ENCODE measurements around the gene MMP11. TPM values are rescaled to one million over a fixed set of nuclear protein-coding genes. Genes with fewer than 3 reads are reported as not detected.

The MMP11 gene
- total and polyA plus RNA-seq, 3 experiments from 2014 or later: 0.90 to 1.9 (median 1.6) TPM

DNA sequence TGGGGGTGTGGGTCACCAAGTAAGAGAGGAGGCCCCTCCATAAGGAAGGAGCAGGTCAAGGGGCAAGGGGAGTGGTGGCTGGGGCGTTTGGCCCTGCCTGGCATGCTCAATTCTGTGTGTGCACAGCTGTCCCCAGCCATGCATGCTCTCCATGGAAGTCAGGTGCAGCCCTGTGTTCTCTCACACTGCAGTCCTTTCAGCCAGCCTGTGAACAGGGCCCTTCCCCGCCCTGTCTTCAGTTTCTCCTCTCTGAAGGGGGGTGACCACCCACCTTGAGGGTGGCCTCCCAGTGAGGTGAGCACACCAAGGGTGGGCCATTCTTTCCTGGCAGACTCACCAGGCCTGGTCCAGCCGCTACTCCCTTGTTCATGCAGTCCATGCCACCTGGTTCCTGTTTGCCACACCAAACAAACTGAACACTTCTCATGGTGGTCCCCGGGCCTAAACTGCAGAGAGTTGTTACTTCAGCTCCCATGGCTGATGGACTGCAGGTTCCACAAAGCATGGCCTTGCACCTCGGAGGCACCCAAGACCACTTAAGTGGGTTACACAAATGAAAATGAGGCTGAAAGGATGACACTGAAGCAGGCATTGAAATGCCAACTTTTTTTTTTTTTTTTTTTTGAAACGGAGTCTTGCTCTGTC is 3.2 kb upstream of the MMP11 start:
- CTCF ChIA-PET: interaction anchor here (0.7 to 1.9 kb wide), 10 partner anchors 9 to 895 kb away, joined by 3 to 8 read pairs (median 3); partner anchors contain the start of genes SLC2A11 and ZNF70
- Histone ChIP-seq H3K9me3 (ENCODE audit: low read length) (no peaks in the 10 kb centered on the region), H3K4me1 (ENCODE audit: insufficient read depth, low read length) (peaks cover 26% of the 10 kb centered on the region), H3K27me3 (ENCODE audit: insufficient read depth, low read length, poor library complexity, severe bottlenecking) (no peaks in the 10 kb centered on the region), H3K27ac (ENCODE audit: low read depth, low read length) (no peak overlapping the region), H3K36me3 (ENCODE audit: insufficient read depth, low read length) (no peaks in the 10 kb centered on the region), H3K4me3 (ENCODE audit: low read length) (no peak overlapping the region)
- POLR2A ChIA-PET: no interaction called here
- H3K4me1 Mint-ChIP-seq: peaks cover 24 to 52% (median 31%) of the 10 kb centered on the region in 3 donors
- DNase-seq: no peak
- H3K4me3 Mint-ChIP-seq: peak overlapping the region; percentile 43 to 88 (median 60)
- no peaks in the 10 kb centered on the region for H3K27me3 Mint-ChIP-seq
- H3K36me3 Mint-ChIP-seq: peaks cover 0 to 4% (median 0%) of the 10 kb centered on the region in 3 donors
- H3K27ac Mint-ChIP-seq: peak overlapping the region in 1 of 8 donors; percentile 56
- H3K9me3 Mint-ChIP-seq: no peaks in the 10 kb centered on the region

- peaks cover 13% of the 10 kb centered on the region for H3K4me1 ChIP-seq (ENCODE audit: insufficient read depth, low read length)
- H3K36me3 ChIP-seq (ENCODE audit: insufficient read depth, low read length): no peaks in the 10 kb centered on the region
- ChIA-PET CTCF (interaction anchor here (2.9 kb wide), 1 partner anchor 85 kb away, joined by 10 read pairs; the partner anchor contains the start of gene SLC2A11), POLR2A (interaction anchor here (1.3 kb wide), 2 partner anchors 15 to 85 kb away, joined by 4 read pairs; partner anchors contain the start of genes SLC2A11 and SMARCB1)
- no peaks in the 10 kb centered on the region for H3K27me3 ChIP-seq (ENCODE audit: insufficient read depth, low read length, poor library complexity, severe bottlenecking)
- peak overlapping the region in 1 of 8 donors; percentile 47 for H3K27ac Mint-ChIP-seq
- no peak for DNase-seq
- no peaks in the 10 kb centered on the region for H3K27me3 Mint-ChIP-seq
- no peaks in the 10 kb centered on the region for H3K36me3 Mint-ChIP-seq
- H3K4me3 ChIP-seq (ENCODE audit: low read length): no peak overlapping the region
- no peaks in the 10 kb centered on the region for H3K9me3 Mint-ChIP-seq
- no peaks in the 10 kb centered on the region for H3K9me3 ChIP-seq (ENCODE audit: low read length)
- no peak overlapping the region for H3K27ac ChIP-seq (ENCODE audit: low read depth, low read length)
- H3K4me3 Mint-ChIP-seq: peak overlapping the region; percentile 45 to 87 (median 72)
- peaks cover 11 to 28% (median 12%) of the 10 kb centered on the region in 3 donors for H3K4me1 Mint-ChIP-seq
Observed at GRCh38 chr22:23772315-23772648, 367 bp upstream of the MMP11 start.

GRCh38 chr22:23773483-23774113 is 949 bp downstream of the MMP11 start:
- no peaks in the 10 kb centered on the region for H3K27me3 ChIP-seq (ENCODE audit: insufficient read depth, low read length, poor library complexity, severe bottlenecking)
- Mint-ChIP-seq H3K27ac (peak overlapping the region in 3 of 8 donors; percentile 1 to 9 (median 3)), H3K4me1 (peaks cover 10 to 21% (median 11%) of the 10 kb centered on the region in 3 donors), H3K36me3 (no peaks in the 10 kb centered on the region), H3K4me3 (peak overlapping the region in 6 of 7 donors; percentile 18 to 72 (median 55)), H3K27me3 (no peaks in the 10 kb centered on the region), H3K9me3 (no peaks in the 10 kb centered on the region)
- peaks cover 8% of the 10 kb centered on the region for H3K4me1 ChIP-seq (ENCODE audit: insufficient read depth, low read length)
- no peak overlapping the region for H3K4me3 ChIP-seq (ENCODE audit: low read length)
- no peak overlapping the region for H3K27ac ChIP-seq (ENCODE audit: low read depth, low read length)
- ChIA-PET CTCF (interaction anchor here (1.4 kb wide), 2 partner anchors 12 to 76 kb away, joined by 3 to 4 read pairs; no protein-coding TSS in a partner anchor), POLR2A (interaction anchor here (1.3 kb wide), 1 partner anchor 84 kb away, joined by 4 read pairs; the partner anchor contains the start of gene SLC2A11)
- no peak for DNase-seq
- no peaks in the 10 kb centered on the region for H3K36me3 ChIP-seq (ENCODE audit: insufficient read depth, low read length)
- no peaks in the 10 kb centered on the region for H3K9me3 ChIP-seq (ENCODE audit: low read length)

DNA sequence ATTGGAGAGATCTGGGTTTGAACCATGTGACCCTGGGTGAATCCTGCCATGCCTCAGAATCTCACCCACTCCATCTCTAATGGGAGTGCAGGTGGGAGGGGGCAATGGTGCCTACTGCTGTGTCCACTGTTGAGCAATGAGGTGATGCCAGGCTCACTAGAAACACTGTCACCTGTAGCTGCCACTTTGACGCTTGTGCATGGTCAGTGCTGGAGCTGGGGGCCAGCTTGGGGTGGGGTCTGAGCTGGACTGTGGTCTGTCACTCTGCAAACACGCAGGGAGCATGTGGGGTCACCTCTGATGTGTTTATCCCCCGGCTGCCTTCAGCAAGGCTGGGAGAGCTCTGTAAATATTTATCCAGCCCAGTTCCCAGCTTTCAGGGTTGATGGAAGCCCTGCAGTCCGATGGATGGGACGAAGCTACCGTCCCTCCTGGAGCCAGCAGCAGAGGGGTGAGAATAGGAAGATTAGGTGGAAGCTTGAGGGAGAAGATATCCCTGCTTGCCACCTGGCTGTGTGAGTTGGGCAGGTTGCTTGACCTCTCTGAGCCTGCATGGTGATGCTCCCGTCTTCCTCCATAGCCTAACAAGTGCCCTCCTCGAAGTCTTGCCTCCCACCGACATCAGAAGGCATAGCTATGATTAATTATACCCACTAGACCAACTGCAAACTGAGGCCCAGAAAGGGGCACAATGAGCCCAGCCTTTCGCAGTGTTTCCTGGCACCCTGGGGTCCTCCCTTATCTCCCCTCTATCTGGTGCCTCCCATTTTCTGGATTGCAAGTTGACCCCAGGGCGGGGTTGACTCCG is 1.7 kb downstream of the MMP11 start:
- no peaks in the 10 kb centered on the region for H3K9me3 ChIP-seq (ENCODE audit: low read length)
- no peaks in the 10 kb centered on the region for H3K36me3 Mint-ChIP-seq
- no peaks in the 10 kb centered on the region for H3K36me3 ChIP-seq (ENCODE audit: insufficient read depth, low read length)
- H3K9me3 Mint-ChIP-seq: no peaks in the 10 kb centered on the region
- H3K27me3 ChIP-seq (ENCODE audit: insufficient read depth, low read length, poor library complexity, severe bottlenecking): no peaks in the 10 kb centered on the region
- no peak overlapping the region for H3K4me3 Mint-ChIP-seq
- peak overlapping the region in 1 of 8 donors; percentile 42 for H3K27ac Mint-ChIP-seq
- DNase-seq: no peak
- CTCF ChIA-PET: interaction anchor here (1.4 to 1.5 kb wide), 3 partner anchors 11 to 120 kb away, joined by 3 to 5 read pairs (median 4); partner anchors contain the start of gene MIF
- no peak overlapping the region for H3K27ac ChIP-seq (ENCODE audit: low read depth, low read length)
- peaks cover 8% of the 10 kb centered on the region for H3K4me1 ChIP-seq (ENCODE audit: insufficient read depth, low read length)
- POLR2A ChIA-PET: no interaction called here
- H3K4me1 Mint-ChIP-seq: peaks cover 10 to 21% (median 11%) of the 10 kb centered on the region in 3 donors
- no peaks in the 10 kb centered on the region for H3K27me3 Mint-ChIP-seq
- no peak overlapping the region for H3K4me3 ChIP-seq (ENCODE audit: low read length)

GRCh38 chr22:23774922-23775436 is 2.3 kb downstream of the MMP11 start:
- no peak overlapping the region for H3K27ac ChIP-seq (ENCODE audit: low read depth, low read length)
- no peak overlapping the region for H3K4me3 ChIP-seq (ENCODE audit: low read length)
- CTCF ChIA-PET: interaction anchor here (1.0 to 1.5 kb wide), 4 partner anchors 11 to 119 kb away, joined by 3 to 5 read pairs (median 4); partner anchors contain the start of gene MIF
- H3K9me3 ChIP-seq (ENCODE audit: low read length): no peaks in the 10 kb centered on the region
- Mint-ChIP-seq H3K27ac (no peak overlapping the region), H3K4me3 (no peak overlapping the region), H3K9me3 (no peaks in the 10 kb centered on the region), H3K27me3 (no peaks in the 10 kb centered on the region), H3K36me3 (no peaks in the 10 kb centered on the region), H3K4me1 (peaks cover 10 to 18% (median 11%) of the 10 kb centered on the region in 3 donors)
- H3K4me1 ChIP-seq (ENCODE audit: insufficient read depth, low read length): peaks cover 8% of the 10 kb centered on the region
- no peak for DNase-seq
- H3K27me3 ChIP-seq (ENCODE audit: insufficient read depth, low read length, poor library complexity, severe bottlenecking): no peaks in the 10 kb centered on the region
- no peaks in the 10 kb centered on the region for H3K36me3 ChIP-seq (ENCODE audit: insufficient read depth, low read length)
- POLR2A ChIA-PET: no interaction called here

GRCh38 chr22:23775779-23776375 is 3.2 kb downstream of the MMP11 start:
- no peaks in the 10 kb centered on the region for H3K27me3 Mint-ChIP-seq
- H3K27ac ChIP-seq (ENCODE audit: low read depth, low read length): no peak overlapping the region
- H3K36me3 Mint-ChIP-seq: no peaks in the 10 kb centered on the region
- peaks cover 8% of the 10 kb centered on the region for H3K4me1 ChIP-seq (ENCODE audit: insufficient read depth, low read length)
- CTCF ChIA-PET: interaction anchor here (1.0 to 1.5 kb wide), 3 partner anchors 13 to 118 kb away, joined by 3 to 5 read pairs (median 5); partner anchors contain the start of gene MIF
- no peak overlapping the region for H3K4me3 ChIP-seq (ENCODE audit: low read length)
- H3K9me3 ChIP-seq (ENCODE audit: low read length): no peaks in the 10 kb centered on the region
- POLR2A ChIA-PET: no interaction called here
- H3K27ac Mint-ChIP-seq: peak overlapping the region in 1 of 8 donors; percentile 18
- H3K4me1 Mint-ChIP-seq: peaks cover 9 to 17% (median 10%) of the 10 kb centered on the region in 3 donors
- no peaks in the 10 kb centered on the region for H3K27me3 ChIP-seq (ENCODE audit: insufficient read depth, low read length, poor library complexity, severe bottlenecking)
- DNase-seq: no peak
- H3K4me3 Mint-ChIP-seq: peak overlapping the region in 1 of 7 donors; percentile 51
- H3K36me3 ChIP-seq (ENCODE audit: insufficient read depth, low read length): no peaks in the 10 kb centered on the region
- no peaks in the 10 kb centered on the region for H3K9me3 Mint-ChIP-seq

DNA sequence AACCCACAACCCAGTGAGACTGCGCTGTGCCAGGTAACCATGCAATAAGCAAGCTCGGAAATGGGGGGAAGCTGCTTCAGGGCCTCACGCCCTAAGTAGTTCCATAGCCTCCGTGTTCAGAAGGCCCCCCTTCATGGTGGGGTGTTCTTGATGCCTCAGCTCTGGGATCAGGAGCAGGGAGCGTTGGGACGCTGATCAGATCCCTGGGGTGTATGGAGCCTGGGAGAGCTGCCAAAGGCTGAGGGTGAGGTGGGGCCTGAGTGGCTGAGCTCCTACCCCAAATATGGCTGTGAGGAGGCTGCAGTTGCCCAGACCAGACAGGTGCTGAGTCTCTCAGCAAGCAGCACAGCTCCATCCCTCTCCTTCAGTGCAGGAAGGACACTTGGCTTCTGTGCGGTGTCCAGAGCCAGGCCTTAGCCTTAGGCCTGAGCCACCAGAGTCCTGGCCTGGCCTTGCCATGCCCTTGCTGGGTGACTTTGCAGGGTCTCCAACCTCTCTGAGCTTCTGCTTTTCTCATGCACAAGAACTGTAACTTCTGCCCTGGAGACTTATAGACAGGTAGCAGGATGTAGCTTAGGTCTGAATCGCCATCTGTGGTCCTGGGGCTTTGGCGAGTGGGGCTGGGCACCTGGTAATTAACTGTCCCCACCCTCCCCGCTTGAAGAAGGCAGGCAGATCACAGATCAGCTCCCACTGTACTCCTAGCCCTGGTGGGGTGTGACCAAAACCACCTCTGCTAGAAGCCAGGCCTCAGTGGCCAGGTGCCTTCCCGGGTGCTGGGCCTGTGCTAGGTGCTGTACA is 5.3 kb downstream of the MMP11 start:
- H3K27me3 Mint-ChIP-seq: no peaks in the 10 kb centered on the region
- no peak overlapping the region for H3K27ac Mint-ChIP-seq
- no peaks in the 10 kb centered on the region for H3K36me3 ChIP-seq (ENCODE audit: insufficient read depth, low read length)
- no peaks in the 10 kb centered on the region for H3K27me3 ChIP-seq (ENCODE audit: insufficient read depth, low read length, poor library complexity, severe bottlenecking)
- DNase-seq: no peak
- H3K9me3 ChIP-seq (ENCODE audit: low read length): no peaks in the 10 kb centered on the region
- H3K27ac ChIP-seq (ENCODE audit: low read depth, low read length): no peak overlapping the region
- no peak overlapping the region for H3K4me3 ChIP-seq (ENCODE audit: low read length)
- H3K36me3 Mint-ChIP-seq: no peaks in the 10 kb centered on the region
- ChIA-PET CTCF (interaction anchor here (1.6 to 1.7 kb wide), 2 partner anchors 9 to 72 kb away, joined by 4 to 5 read pairs; partner anchors contain the start of gene CHCHD10), POLR2A (no interaction called here)
- no peak overlapping the region for H3K4me3 Mint-ChIP-seq
- no peaks in the 10 kb centered on the region for H3K9me3 Mint-ChIP-seq
- H3K4me1 ChIP-seq (ENCODE audit: insufficient read depth, low read length): no peaks in the 10 kb centered on the region
- peaks cover 5 to 6% (median 5%) of the 10 kb centered on the region in 3 donors for H3K4me1 Mint-ChIP-seq
